ENCODE data around the gene TBX1. TPM values are rescaled to one million over a fixed set of nuclear protein-coding genes. Genes with fewer than 3 reads are reported as not detected.

The TBX1 gene
- total and polyA plus RNA-seq, 10 of the 15 experiments (the other 5 are each of a cell fraction or from before 2014, with no cell fraction given), result not detected

- ChIA-PET CTCF (interaction anchor here (1.3 to 1.8 kb wide), 2 partner anchors 10 kb away, joined by 3 to 8 read pairs; no protein-coding TSS in a partner anchor), RAD21 (ENCODE audit: unreplicated experiment) (no interaction called here)
- TF ChIP-seq BCL3 (IDR thresholded peaks at IDR 0.05; ENCODE audit: borderline replicate concordance, insufficient read depth, low read depth, low read length, poor library complexity, severe bottlenecking) (no peak), SUPT20H (IDR thresholded peaks at IDR 0.05; ENCODE audit: borderline replicate concordance, control insufficient read depth, low read depth, low read length) (no peak), CUX1 (IDR thresholded peaks at IDR 0.05; ENCODE audit: insufficient replicate concordance, low read depth, low read length) (no peak), HDGF (IDR thresholded peaks at IDR 0.05) (no peak), PBX3 (IDR thresholded peaks at IDR 0.05; ENCODE audit: insufficient replicate concordance, low read depth, low read length) (no peak)
- TF ChIP-seq, protein P1, sequence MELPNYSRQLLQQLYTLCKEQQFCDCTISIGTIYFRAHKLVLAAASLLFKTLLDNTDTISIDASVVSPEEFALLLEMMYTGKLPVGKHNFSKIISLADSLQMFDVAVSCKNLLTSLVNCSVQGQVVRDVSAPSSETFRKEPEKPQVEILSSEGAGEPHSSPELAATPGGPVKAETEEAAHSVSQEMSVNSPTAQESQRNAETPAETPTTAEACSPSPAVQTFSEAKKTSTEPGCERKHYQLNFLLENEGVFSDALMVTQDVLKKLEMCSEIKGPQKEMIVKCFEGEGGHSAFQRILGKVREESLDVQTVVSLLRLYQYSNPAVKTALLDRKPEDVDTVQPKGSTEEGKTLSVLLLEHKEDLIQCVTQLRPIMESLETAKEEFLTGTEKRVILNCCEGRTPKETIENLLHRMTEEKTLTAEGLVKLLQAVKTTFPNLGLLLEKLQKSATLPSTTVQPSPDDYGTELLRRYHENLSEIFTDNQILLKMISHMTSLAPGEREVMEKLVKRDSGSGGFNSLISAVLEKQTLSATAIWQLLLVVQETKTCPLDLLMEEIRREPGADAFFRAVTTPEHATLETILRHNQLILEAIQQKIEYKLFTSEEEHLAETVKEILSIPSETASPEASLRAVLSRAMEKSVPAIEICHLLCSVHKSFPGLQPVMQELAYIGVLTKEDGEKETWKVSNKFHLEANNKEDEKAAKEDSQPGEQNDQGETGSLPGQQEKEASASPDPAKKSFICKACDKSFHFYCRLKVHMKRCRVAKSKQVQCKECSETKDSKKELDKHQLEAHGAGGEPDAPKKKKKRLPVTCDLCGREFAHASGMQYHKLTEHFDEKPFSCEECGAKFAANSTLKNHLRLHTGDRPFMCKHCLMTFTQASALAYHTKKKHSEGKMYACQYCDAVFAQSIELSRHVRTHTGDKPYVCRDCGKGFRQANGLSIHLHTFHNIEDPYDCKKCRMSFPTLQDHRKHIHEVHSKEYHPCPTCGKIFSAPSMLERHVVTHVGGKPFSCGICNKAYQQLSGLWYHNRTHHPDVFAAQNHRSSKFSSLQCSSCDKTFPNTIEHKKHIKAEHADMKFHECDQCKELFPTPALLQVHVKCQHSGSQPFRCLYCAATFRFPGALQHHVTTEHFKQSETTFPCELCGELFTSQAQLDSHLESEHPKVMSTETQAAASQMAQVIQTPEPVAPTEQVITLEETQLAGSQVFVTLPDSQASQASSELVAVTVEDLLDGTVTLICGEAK (IDR thresholded peaks at IDR 0.05; ENCODE audit: borderline replicate concordance), result no peak
These were observed 19.5 kb upstream of the TBX1 start for GRCh38 chr22:19741053-19741452.

More at GRCh38 chr22:19741053-19741452, 19.5 kb upstream of the TBX1 start:
- ChIA-PET POLR2A (interaction anchor here (0.6 kb wide), 1 partner anchor 1729 kb away, joined by 3 read pairs; no protein-coding TSS in a partner anchor), SMC1A (ENCODE audit: uncharacterized antibody, unreplicated experiment) (no interaction called here)
- no peaks in the 10 kb centered on the region for H3K4me1 ChIP-seq (ENCODE audit: control insufficient read depth, insufficient read depth, low read length)
- 41% methylated on average over 7 of the region's 7 CpGs for WGBS (ENCODE audit: insufficient coverage, insufficient replicate concordance, low lambda C conversion rate, missing lambda C conversion rate)
- no peaks in the 10 kb centered on the region for H3K9me3 ChIP-seq (replicated peaks; ENCODE audit: control insufficient read depth, insufficient read depth, low read length)
- no peaks in the 10 kb centered on the region for H3K36me3 ChIP-seq (ENCODE audit: control insufficient read depth in 2 of 2, insufficient read depth in 2 of 2, low read length in 1 of 2)
- H3K4me3 ChIP-seq, result no peak overlapping the region
- no peak overlapping the region for H3K27ac ChIP-seq (ENCODE audit: control insufficient read depth, insufficient read depth)
- no peak overlapping the region for H2AFZ ChIP-seq (ENCODE audit: control insufficient read depth, low read depth, low read length)
- FAIRE-seq (no peak), DNase-seq (ENCODE audit: low read depth, low spot score) (no peak), ATAC-seq (no peak)
- in situ Hi-C loops (cut with MboI), result no loop called here
- no peaks in the 10 kb centered on the region for H3K79me2 ChIP-seq (ENCODE audit: control insufficient read depth, insufficient read depth, low read length)
- H3K27me3 ChIP-seq (replicated peaks in 1 of 2; ENCODE audit: control insufficient read depth in 2 of 2, insufficient read depth in 2 of 2, low read length in 1 of 2), result no peaks in the 10 kb centered on the region
- intact Hi-C loops (cut with micrococcal nuclease; ENCODE audit: unreplicated experiment), result no loop called here
- H4K20me1 ChIP-seq (ENCODE audit: control insufficient read depth, insufficient read depth), result no peaks in the 10 kb centered on the region
- no TSS peak for BruUV-seq (replicated peaks)
- H3K9ac ChIP-seq (ENCODE audit: control insufficient read depth, insufficient read depth, low read length), result no peak overlapping the region
- H3K4me2 ChIP-seq (ENCODE audit: control insufficient read depth, insufficient read depth), result no peak overlapping the region
